ENCODE measurements around the gene EPHA3. TPM values are rescaled to one million over a fixed set of nuclear protein-coding genes. Genes with fewer than 3 reads are reported as not detected.

The EPHA3 gene
- total RNA-seq, 1 donor from 2014 or later = 24.6 TPM

DNA sequence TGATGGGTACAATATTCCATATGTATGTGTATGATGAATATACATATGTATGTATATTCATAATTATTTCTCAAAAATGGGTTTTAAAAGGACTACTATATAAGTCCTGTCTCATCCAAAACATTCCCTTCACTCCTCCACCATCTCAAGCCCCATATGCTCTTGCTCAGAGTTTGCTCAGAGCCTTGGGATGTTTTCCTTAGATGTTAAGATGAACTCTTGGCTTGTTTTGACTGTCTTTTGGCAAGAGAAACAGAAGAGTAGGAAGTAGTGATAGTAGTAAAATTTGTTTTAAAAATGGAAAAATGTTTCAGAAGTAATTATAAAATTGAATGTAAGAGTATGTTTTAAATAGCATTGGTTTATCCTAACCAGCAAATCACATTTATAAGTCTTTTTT, 6.2 kb upstream of the EPHA3 start:
- no peaks in the 10 kb centered on the region for H3K36me3 Mint-ChIP-seq (ENCODE audit: low read depth)
- no peak for DNase-seq (ENCODE audit: low read depth, low spot score)
- H3K4me1 Mint-ChIP-seq = peaks cover 9% of the 10 kb centered on the region
- no peak overlapping the region for H3K27ac Mint-ChIP-seq (ENCODE audit: unreplicated experiment)
- H3K9me3 Mint-ChIP-seq = peaks cover 3% of the 10 kb centered on the region
- H3K4me3 Mint-ChIP-seq = no peak overlapping the region
- H3K27me3 Mint-ChIP-seq (ENCODE audit: low read depth) = no peaks in the 10 kb centered on the region
- TF ChIP-seq, protein P1, sequence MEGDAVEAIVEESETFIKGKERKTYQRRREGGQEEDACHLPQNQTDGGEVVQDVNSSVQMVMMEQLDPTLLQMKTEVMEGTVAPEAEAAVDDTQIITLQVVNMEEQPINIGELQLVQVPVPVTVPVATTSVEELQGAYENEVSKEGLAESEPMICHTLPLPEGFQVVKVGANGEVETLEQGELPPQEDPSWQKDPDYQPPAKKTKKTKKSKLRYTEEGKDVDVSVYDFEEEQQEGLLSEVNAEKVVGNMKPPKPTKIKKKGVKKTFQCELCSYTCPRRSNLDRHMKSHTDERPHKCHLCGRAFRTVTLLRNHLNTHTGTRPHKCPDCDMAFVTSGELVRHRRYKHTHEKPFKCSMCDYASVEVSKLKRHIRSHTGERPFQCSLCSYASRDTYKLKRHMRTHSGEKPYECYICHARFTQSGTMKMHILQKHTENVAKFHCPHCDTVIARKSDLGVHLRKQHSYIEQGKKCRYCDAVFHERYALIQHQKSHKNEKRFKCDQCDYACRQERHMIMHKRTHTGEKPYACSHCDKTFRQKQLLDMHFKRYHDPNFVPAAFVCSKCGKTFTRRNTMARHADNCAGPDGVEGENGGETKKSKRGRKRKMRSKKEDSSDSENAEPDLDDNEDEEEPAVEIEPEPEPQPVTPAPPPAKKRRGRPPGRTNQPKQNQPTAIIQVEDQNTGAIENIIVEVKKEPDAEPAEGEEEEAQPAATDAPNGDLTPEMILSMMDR (conservative IDR thresholded peaks at IDR 0.05) = no peak

DNA sequence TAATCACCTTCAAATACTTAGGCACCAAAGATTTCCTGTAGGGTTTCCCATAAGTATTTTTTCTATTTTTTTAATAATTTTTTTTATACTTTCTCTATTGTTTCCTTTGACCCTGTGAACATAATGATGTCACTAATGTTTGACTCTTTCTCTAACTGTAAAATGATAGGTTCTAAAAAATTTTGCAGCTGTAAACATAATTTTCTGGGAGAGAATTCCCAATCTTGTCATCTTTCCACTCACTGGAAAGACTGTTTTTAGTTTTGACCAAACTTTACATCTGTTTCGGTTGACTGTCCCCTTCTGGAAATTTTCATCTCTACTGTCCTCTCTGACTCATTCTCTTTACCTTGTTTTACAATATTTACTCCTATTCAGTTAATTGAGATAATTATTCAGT, 5.5 kb upstream of the EPHA3 start:
- Mint-ChIP-seq H3K4me1 (peaks cover 10% of the 10 kb centered on the region), H3K9me3 (peaks cover 3% of the 10 kb centered on the region), H3K27me3 (ENCODE audit: low read depth) (no peaks in the 10 kb centered on the region), H3K27ac (ENCODE audit: unreplicated experiment) (no peak overlapping the region), H3K36me3 (ENCODE audit: low read depth) (no peaks in the 10 kb centered on the region), H3K4me3 (no peak overlapping the region)
- no peak for DNase-seq (ENCODE audit: low read depth, low spot score)
- TF ChIP-seq, protein P1 (conservative IDR thresholded peaks at IDR 0.05) = no peak

DNA sequence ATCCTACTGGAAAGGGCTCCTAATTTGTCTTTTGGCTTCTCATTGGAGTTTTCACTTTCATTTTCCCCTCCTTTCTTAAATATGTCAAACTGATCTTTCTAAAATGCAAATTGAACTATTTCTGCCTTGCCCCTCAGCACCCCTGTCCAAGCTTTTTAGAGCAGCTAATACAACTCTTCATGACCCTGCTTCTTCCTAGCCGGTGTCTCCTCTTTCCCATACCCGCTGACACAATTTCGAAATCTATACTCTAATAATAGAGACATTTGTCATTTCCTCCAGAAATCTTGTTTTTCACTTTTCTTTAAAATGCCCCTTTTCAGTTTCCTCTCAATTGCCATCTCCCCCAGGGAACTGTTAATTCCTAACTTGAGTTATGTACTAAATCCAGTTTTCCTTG, 2.9 kb upstream of the EPHA3 start:
- DNase-seq (ENCODE audit: low read depth, low spot score) = no peak
- H3K4me1 Mint-ChIP-seq = peaks cover 18% of the 10 kb centered on the region
- peaks cover 17% of the 10 kb centered on the region for H3K27me3 Mint-ChIP-seq (ENCODE audit: low read depth)
- TF ChIP-seq, protein P1 (conservative IDR thresholded peaks at IDR 0.05) = no peak
- H3K9me3 Mint-ChIP-seq = no peaks in the 10 kb centered on the region
- no peak overlapping the region for H3K27ac Mint-ChIP-seq (ENCODE audit: unreplicated experiment)
- no peak overlapping the region for H3K4me3 Mint-ChIP-seq
- no peaks in the 10 kb centered on the region for H3K36me3 Mint-ChIP-seq (ENCODE audit: low read depth)

DNA sequence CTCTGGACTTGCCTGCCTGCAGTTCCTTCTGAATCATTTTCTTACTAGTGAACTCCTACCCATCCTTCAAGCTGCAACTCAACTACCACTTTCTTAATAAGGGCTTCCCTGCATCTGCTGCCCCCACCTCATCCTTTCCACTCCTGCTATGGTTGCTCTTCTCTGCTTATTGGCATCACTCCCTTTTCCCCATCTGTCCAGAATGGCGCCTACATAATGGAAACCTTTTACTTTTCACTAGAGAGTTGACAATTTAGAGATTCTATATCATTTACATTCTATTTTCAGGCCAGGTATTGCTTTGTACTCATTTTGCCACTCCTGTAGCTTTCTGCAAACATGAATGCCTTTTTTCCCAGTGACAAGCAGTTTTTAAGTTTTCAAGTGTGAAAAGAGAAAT, 1.9 kb upstream of the EPHA3 start:
- H3K4me3 Mint-ChIP-seq = no peak overlapping the region
- peaks cover 21% of the 10 kb centered on the region for H3K27me3 Mint-ChIP-seq (ENCODE audit: low read depth)

DNA sequence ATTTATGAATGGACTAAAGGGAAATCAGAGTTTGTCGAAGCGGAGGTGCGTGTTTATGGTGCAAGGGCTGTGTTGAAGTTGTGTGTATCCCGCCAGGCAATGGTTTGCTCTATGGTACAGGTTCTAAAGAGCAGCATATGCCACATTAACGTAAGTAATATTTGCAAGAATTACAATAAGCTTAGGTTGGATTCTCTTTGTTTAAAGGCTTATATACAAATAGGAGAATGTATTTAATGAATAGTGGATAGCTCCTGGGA, 800 bp downstream of the EPHA3 start:
- Mint-ChIP-seq H3K27ac (ENCODE audit: unreplicated experiment) (no peak overlapping the region), H3K9me3 (no peaks in the 10 kb centered on the region), H3K4me1 (peaks cover 29% of the 10 kb centered on the region), H3K36me3 (ENCODE audit: low read depth) (no peaks in the 10 kb centered on the region), H3K27me3 (ENCODE audit: low read depth) (peaks cover 21% of the 10 kb centered on the region), H3K4me3 (peak overlapping the region; percentile 88)
- no peak for DNase-seq (ENCODE audit: low read depth, low spot score)
- TF ChIP-seq, protein P1 (conservative IDR thresholded peaks at IDR 0.05) = no peak

More for the DNA sequence above, 1.9 kb upstream of the EPHA3 start:
- Mint-ChIP-seq H3K27ac (ENCODE audit: unreplicated experiment) (no peak overlapping the region), H3K9me3 (no peaks in the 10 kb centered on the region), H3K36me3 (ENCODE audit: low read depth) (no peaks in the 10 kb centered on the region), H3K4me1 (peaks cover 22% of the 10 kb centered on the region)
- TF ChIP-seq, protein P1 (conservative IDR thresholded peaks at IDR 0.05) = no peak
- no peak for DNase-seq (ENCODE audit: low read depth, low spot score)

DNA sequence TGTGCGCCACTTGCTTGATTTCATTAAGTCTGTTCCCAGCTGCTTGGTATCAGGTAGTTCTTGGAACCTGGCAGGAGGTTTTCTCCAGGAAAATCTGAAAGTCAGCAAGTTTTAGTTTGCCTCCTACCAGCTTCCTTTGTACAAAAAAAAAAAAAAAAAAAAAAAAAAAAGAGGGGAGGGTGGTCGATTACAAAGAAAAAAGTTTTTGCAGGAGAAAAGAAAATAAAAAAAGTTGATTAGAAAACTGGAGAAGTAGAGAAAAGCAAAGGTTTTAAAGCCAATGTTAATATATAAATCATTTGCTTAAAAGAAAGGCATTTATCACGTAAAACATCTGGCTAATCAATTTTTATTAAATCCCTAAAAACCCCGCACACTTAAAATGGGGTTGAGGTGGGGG, 5.9 kb downstream of the EPHA3 start:
- Mint-ChIP-seq H3K9me3 (no peaks in the 10 kb centered on the region), H3K4me3 (peak overlapping the region; percentile 96), H3K27ac (ENCODE audit: unreplicated experiment) (peak overlapping the region; percentile 99), H3K27me3 (ENCODE audit: low read depth) (peaks cover 19% of the 10 kb centered on the region), H3K4me1 (peaks cover 36% of the 10 kb centered on the region), H3K36me3 (ENCODE audit: low read depth) (no peaks in the 10 kb centered on the region)
- TF ChIP-seq, protein P1 (conservative IDR thresholded peaks at IDR 0.05) = no peak
- no peak for DNase-seq (ENCODE audit: low read depth, low spot score)

Measured in neural crest cell (in vitro differentiated cells).